ENCODE results near the gene MRPL28.
"Not testable (repeated sequence)": the region's sequence is repeated elsewhere in the genome, so short reads cannot be mapped to it uniquely, and the experiment has no call there.

Gene MRPL28

GRCh38 chr16:370443-370842 is at the start of gene MRPL28:
TSS of gene MRPL28 (minus strand) at chr16:370538. CDS start at chr16:370218, 320 bp downstream.
- DNase-seq, result peak; percentile 93

DNA sequence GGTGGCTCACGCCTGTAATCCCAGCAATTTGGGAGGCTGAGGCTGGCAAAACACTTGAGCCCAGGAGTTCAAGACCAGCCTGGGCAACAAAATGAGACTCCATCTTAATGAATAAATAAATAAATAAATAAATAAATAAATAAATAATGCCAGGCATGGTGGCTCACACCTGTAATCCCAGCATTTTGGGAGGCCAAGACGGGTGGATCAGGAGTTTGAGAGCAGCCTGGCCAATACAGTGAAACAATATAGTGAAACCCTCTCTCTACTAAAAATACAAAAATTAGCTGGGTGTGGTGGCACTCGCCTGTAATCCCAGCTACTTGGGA is 44.8 kb upstream of the MRPL28 start:
- not testable (repeated sequence) for DNase-seq

GRCh38 chr16:414395-415169 is 44.2 kb upstream of the MRPL28 start:
- no peak for DNase-seq

DNA sequence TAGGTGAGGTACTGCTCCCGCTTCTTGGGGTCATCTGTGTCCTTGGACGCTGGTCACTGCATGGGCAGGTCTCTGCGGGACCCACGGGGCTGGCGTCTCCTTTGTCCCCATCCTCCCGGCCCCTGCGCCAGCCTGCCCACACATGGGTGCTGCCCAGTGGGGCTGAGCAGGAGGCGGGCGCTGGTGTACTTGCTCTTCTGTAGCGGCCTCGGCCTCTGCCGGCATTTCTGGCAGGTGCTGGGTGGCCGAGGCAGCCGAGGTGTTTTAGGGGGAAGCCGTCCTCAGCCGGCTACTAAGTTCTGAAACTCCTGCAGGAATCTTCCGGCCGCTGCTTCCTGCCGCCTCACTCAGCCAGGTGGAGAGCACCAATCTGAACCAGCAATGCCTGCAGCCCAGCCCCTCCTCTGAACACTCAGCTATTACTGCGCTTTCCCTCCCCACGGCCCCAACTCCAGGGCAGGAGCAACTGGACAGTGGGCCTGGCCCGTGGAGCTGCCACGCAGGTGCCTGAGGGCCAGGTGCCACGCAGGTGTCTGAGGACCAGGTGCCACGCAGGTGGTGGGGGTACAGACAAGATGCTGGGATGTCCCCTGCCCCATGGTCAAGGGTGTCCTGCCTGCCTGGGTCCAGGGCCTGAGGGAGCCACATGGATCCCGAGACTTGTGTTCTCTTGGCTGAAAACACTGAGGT is 41.4 kb upstream of the MRPL28 start:
- DNase-seq, result no peak

DNA sequence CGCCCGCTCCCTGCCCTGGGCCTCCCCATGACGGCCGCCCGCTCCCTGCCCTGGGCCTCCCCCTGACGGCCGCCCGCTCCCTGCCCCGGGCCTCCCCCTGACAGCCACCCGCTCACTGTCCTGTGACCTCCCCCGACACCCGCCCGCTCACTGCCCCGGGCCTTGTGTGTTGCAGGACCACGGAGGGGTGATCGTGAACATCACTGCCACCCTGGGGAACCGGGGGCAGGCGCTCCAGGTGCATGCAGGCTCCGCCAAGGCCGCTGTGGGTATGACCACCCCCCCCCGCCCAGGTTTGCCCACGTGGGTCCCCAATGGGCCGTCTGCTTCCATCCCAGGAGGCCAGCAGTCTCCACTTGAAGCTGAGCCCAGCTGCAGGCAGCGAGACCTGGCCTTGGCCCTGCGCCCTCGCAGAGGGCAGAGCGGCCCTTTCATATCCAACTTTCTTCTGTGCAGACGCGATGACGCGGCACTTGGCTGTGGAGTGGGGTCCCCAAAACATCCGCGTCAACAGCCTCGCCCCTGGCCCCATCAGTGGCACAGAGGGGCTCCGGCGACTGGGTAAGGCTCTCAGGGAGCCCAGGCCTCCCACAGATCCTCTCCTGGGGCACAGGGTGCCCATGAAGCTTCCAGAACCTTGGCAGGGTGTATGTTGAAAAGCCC is 40.3 kb upstream of the MRPL28 start:
- no peak for DNase-seq

DNA sequence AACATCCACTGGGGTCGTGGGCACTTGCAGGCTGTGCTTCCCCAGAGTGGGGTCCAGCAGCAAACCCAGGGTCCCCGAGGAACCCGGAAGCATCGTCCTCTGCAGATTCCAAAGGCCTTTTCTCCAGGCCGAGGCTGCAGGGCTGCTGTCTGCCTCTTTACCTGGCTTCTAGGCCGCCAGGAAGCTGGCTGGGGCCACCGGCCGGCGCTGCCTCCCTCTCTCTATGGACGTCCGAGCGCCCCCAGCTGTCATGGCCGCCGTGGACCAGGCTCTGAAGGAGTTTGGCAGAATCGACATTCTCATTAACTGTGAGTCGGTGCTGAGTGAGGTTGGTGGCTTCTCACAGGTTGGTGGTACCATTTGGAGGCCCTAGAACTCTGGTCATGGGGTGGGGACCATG is 36.9 kb upstream of the MRPL28 start:
- no peak for DNase-seq

GRCh38 chr16:405548-406506 is 35.5 kb upstream of the MRPL28 start:
- DNase-seq, result no peak

DNA sequence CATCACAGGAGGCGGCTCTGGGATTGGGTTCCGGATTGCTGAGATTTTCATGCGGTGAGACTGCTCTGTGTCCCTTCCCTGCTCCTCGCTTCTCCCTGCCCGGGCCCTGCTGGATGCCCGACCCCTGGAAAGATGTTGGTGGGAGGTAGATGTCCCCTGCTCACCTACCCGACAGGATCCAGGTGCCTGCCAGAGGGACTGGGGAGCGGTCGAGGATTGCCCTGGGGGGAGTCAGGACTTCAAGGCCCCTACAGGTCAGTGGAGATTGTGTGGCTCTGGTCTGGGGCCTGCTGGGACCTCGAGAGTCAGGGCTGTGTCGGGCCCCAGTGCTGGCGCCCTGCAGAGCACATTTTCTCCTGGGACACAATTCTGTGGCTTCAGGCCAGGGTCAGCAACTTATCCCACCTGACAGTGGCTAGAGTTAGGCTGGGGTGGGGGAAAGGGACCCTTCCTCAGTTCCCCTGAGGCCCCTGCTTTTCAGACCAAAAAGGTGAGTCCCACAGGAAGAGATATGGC is 34.7 kb upstream of the MRPL28 start:
- no peak for DNase-seq

- DNase-seq, result peak; percentile 99
Observed at GRCh38 chr16:401468-402348, 31.4 kb upstream of the MRPL28 start, which contains the start of gene DECR2. TSS of gene DECR2 (plus strand) at chr16:401885. CDS start at chr16:401964, 79 bp downstream.

- no peak for DNase-seq
Observed at GRCh38 chr16:400061-400591, 29.8 kb upstream of the MRPL28 start.

DNA sequence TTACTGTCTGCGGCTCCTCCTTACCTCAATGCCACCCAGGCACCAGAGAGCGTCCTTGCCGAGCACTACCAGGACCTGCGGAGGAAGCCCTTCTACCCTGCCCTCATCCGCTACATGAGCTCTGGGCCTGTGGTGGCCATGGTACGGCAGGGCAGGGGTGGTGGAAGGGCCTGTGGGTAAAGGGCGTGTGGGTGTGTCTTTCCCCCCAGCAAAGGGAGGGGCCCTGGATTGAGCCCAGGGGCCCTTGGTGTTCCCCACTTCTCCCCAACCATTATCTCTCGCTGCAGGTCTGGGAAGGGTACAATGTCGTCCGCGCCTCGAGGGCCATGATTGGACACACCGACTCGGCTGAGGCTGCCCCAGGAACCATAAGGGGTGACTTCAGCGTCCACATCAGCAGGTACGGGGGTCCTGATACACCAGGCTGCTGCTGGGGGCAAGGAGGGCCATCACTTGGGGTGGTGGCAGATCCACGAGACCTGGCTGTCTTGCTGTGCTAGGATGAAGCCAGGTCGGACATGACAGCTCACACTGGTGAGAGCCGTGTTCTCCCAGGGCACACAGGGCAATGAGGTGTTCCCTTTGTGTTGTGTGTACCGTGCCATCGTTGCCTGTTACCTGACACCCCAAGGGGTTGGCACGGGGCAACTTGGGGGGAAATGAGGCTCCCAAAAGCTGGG is 29.1 kb upstream of the MRPL28 start:
- DNase-seq, result no peak

DNA sequence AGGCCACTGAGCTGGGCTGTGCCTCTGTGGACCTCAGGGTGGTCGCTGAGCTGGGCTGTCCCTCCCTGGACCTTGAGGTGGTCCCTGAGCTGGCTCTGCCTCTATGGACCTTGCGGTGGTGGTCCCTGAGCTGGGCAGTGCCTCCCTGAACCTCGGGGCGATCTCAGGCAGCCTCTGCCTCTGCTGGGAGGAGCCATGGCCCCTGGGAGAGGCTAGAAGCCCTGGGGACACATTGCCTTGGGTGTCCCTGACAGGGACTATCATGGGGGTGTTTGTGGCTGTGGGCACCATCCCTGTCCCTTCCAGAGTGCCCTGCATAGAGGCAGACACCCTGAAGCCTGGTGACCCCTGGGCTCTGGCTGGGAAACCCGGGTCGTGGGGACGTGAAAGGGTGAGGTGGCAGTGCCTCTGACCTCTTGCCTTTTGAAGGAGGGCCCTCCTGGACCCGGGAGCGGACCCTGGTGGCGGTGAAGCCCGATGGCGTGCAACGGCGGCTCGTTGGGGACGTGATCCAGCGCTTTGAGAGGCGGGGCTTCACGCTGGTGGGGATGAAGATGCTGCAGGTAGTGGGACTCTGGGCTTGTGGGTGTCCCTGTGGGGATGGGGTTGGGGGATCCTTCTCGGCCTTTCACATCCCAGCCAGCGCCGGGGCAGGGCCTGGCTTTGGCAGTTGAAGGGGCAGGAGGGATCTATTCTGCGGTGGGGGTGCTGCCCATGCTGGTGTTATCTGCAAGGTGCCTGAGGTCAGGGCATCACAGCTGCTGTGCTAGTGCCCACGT is 28.4 kb upstream of the MRPL28 start:
- no peak for DNase-seq

DNA sequence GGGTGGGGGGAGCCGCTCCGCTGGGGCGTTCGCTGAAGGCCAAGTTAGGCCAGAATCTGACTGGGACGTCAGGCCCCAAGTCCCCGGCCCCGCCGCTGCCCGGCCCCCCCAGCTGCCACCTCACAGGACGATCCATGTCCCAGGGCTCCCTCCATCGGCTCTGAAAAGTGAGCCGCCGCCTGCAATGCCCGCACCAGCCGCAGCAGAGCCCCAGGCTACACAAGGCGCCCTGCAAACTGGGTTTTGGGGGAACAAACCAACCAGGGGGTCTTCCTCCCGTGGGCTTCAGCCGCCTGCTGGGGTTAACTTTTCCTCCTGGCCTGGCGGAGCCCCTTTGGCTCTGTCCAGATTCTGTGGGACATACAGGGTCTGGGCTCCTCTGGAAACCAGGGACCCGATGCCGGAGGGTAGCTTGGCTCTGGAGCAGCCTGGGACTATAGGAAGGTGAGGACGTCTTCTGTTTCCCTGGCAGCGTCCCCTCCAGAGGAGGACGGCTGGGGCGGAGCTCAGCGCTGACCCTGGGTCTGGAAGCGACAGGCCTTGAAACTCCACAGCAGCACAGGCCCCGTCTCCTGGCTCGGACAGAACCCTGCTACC is 27.5 kb upstream of the MRPL28 start:
- no peak for DNase-seq

GRCh38 chr16:397135-397661 is 26.9 kb upstream of the MRPL28 start, which contains the start of gene NME4:
TSS of gene NME4 (plus strand) at chr16:397199. CDS start at chr16:397223, 24 bp downstream.
- no peak for DNase-seq

- no peak for DNase-seq
Observed at GRCh38 chr16:396605-397004, 26.3 kb upstream of the MRPL28 start.

GRCh38 chr16:396199-396598 is 25.9 kb upstream of the MRPL28 start:
- DNase-seq, result no peak

- no peak for DNase-seq
Observed at GRCh38 chr16:392450-393030, 22.2 kb upstream of the MRPL28 start.

DNA sequence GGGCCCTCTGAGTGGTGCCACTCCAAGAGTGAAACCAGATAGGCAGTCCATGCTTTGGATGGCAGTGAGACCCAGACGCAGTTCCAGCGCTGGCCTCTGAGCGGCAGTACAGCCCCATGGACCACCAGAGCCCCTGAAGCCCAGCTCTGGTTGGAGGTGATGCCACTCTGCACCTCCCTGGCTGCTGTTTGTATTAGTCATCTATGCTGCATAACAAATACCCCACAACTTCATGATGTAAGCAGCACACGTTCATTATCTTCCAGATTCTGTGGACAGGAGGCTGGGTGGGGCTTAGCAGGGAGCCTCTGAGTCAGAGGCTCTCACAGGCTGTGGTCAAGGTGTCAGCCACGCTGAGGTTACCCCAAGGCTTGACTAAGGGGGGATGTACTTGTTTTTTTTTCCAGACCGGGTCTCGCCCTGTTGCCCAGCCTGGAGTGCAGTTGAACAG is 21.6 kb upstream of the MRPL28 start:
- peak; percentile 70 to 71 for DNase-seq
